ENCODE results near the gene UIMC1. TPM values are rescaled to one million over a fixed set of nuclear protein-coding genes. Genes with fewer than 3 reads are reported as not detected.

The UIMC1 gene
- total and polyA plus RNA-seq, 2 of the 13 experiments (the other 11 are each of a cell fraction or from before 2014, with no cell fraction given) = 18.9 to 32.7 TPM

DNA sequence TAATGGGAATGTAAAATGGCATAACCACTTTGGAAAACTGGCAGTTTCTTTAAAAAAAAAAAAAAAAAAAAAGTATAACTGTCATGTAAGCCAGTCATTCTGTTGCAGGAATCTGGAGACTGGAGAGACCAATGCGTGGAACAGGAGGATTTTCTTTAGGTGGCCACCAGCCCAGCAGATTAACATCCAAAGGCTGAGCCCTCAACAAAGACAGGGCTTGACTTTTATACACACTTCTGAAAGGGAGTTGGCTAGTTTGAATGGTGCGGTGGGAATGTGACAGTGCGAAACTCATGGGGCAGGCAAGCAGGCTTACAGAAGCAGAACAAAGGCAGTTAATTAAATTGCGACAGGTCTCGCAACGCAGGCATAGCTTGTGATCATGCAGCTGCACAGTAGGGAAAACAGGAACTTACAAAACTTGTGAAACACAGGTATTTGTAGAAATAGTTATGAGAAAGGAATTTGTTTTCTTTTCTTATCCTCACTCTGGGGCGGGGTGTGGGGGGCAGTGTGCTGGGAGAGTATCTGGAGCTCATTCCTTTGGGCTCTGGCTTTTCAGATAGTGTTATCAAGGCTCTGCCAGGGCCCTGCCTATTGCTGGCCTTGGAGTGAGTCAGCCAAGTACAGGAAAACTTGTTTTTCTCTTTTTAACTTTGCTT, 12.0 kb downstream of the UIMC1 start (continued):
- TF ChIP-seq, protein P1, sequence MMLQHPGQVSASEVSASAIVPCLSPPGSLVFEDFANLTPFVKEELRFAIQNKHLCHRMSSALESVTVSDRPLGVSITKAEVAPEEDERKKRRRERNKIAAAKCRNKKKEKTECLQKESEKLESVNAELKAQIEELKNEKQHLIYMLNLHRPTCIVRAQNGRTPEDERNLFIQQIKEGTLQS (CRISPR knock-in tag; IDR thresholded peaks at IDR 0.05) = no peak
- TF ChIP-seq, protein P2, sequence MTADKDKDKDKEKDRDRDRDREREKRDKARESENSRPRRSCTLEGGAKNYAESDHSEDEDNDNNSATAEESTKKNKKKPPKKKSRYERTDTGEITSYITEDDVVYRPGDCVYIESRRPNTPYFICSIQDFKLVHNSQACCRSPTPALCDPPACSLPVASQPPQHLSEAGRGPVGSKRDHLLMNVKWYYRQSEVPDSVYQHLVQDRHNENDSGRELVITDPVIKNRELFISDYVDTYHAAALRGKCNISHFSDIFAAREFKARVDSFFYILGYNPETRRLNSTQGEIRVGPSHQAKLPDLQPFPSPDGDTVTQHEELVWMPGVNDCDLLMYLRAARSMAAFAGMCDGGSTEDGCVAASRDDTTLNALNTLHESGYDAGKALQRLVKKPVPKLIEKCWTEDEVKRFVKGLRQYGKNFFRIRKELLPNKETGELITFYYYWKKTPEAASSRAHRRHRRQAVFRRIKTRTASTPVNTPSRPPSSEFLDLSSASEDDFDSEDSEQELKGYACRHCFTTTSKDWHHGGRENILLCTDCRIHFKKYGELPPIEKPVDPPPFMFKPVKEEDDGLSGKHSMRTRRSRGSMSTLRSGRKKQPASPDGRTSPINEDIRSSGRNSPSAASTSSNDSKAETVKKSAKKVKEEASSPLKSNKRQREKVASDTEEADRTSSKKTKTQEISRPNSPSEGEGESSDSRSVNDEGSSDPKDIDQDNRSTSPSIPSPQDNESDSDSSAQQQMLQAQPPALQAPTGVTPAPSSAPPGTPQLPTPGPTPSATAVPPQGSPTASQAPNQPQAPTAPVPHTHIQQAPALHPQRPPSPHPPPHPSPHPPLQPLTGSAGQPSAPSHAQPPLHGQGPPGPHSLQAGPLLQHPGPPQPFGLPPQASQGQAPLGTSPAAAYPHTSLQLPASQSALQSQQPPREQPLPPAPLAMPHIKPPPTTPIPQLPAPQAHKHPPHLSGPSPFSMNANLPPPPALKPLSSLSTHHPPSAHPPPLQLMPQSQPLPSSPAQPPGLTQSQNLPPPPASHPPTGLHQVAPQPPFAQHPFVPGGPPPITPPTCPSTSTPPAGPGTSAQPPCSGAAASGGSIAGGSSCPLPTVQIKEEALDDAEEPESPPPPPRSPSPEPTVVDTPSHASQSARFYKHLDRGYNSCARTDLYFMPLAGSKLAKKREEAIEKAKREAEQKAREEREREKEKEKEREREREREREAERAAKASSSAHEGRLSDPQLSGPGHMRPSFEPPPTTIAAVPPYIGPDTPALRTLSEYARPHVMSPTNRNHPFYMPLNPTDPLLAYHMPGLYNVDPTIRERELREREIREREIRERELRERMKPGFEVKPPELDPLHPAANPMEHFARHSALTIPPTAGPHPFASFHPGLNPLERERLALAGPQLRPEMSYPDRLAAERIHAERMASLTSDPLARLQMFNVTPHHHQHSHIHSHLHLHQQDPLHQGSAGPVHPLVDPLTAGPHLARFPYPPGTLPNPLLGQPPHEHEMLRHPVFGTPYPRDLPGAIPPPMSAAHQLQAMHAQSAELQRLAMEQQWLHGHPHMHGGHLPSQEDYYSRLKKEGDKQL (CRISPR knock-in tag; IDR thresholded peaks at IDR 0.05; ENCODE audit: low read depth) = no peak
- TF ChIP-seq ZSCAN9 (CRISPR knock-in tag; IDR thresholded peaks at IDR 0.05; ENCODE audit: borderline replicate concordance) (no peak), HNF4G (IDR thresholded peaks at IDR 0.05; ENCODE audit: borderline replicate concordance, low read depth, low read length) (no peak), HNF4G (CRISPR knock-in tag; IDR thresholded peaks at IDR 0.05; ENCODE audit: borderline replicate concordance, low read depth) (no peak), NFE2L2 (IDR thresholded peaks at IDR 0.05; ENCODE audit: low read length) (no peak), HMGA1 (CRISPR knock-in tag; conservative IDR thresholded peaks at IDR 0.05) (no peak), ZNF225 (CRISPR knock-in tag; IDR thresholded peaks at IDR 0.05) (no peak), TGIF2 (CRISPR knock-in tag; IDR thresholded peaks at IDR 0.05) (no peak), PLRG1 (conservative IDR thresholded peaks at IDR 0.05) (no peak), MIXL1 (CRISPR knock-in tag; IDR thresholded peaks at IDR 0.05) (peak; percentile 24; the same call in 1 of the 2 replicates), RBM22 (optimal IDR thresholded peaks at IDR 0.05; ENCODE audit: low read length) (no peak), ZNF124 (CRISPR knock-in tag; IDR thresholded peaks at IDR 0.05) (no peak)
- TF ChIP-seq, protein P3, sequence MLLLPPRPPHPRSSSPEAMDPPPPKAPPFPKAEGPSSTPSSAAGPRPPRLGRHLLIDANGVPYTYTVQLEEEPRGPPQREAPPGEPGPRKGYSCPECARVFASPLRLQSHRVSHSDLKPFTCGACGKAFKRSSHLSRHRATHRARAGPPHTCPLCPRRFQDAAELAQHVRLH (CRISPR knock-in tag; IDR thresholded peaks at IDR 0.05; ENCODE audit: borderline replicate concordance, low read depth) = peak; percentile 11; the same call in 1 of the 2 replicates
- TF ChIP-seq, protein P4, sequence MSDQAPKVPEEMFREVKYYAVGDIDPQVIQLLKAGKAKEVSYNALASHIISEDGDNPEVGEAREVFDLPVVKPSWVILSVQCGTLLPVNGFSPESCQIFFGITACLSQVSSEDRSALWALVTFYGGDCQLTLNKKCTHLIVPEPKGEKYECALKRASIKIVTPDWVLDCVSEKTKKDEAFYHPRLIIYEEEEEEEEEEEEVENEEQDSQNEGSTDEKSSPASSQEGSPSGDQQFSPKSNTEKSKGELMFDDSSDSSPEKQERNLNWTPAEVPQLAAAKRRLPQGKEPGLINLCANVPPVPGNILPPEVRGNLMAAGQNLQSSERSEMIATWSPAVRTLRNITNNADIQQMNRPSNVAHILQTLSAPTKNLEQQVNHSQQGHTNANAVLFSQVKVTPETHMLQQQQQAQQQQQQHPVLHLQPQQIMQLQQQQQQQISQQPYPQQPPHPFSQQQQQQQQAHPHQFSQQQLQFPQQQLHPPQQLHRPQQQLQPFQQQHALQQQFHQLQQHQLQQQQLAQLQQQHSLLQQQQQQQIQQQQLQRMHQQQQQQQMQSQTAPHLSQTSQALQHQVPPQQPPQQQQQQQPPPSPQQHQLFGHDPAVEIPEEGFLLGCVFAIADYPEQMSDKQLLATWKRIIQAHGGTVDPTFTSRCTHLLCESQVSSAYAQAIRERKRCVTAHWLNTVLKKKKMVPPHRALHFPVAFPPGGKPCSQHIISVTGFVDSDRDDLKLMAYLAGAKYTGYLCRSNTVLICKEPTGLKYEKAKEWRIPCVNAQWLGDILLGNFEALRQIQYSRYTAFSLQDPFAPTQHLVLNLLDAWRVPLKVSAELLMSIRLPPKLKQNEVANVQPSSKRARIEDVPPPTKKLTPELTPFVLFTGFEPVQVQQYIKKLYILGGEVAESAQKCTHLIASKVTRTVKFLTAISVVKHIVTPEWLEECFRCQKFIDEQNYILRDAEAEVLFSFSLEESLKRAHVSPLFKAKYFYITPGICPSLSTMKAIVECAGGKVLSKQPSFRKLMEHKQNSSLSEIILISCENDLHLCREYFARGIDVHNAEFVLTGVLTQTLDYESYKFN (CRISPR knock-in tag; conservative IDR thresholded peaks at IDR 0.05) = no peak
- TF ChIP-seq, protein P5, sequence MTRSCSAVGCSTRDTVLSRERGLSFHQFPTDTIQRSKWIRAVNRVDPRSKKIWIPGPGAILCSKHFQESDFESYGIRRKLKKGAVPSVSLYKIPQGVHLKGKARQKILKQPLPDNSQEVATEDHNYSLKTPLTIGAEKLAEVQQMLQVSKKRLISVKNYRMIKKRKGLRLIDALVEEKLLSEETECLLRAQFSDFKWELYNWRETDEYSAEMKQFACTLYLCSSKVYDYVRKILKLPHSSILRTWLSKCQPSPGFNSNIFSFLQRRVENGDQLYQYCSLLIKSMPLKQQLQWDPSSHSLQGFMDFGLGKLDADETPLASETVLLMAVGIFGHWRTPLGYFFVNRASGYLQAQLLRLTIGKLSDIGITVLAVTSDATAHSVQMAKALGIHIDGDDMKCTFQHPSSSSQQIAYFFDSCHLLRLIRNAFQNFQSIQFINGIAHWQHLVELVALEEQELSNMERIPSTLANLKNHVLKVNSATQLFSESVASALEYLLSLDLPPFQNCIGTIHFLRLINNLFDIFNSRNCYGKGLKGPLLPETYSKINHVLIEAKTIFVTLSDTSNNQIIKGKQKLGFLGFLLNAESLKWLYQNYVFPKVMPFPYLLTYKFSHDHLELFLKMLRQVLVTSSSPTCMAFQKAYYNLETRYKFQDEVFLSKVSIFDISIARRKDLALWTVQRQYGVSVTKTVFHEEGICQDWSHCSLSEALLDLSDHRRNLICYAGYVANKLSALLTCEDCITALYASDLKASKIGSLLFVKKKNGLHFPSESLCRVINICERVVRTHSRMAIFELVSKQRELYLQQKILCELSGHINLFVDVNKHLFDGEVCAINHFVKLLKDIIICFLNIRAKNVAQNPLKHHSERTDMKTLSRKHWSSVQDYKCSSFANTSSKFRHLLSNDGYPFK (CRISPR knock-in tag; IDR thresholded peaks at IDR 0.05; ENCODE audit: borderline replicate concordance) = no peak
